GM23338 (cell line): ENCODE measurements around the gene TMEM44. TPM values are rescaled to one million over a fixed set of nuclear protein-coding genes. Genes with fewer than 3 reads are reported as not detected.

Experiments
- ATAC-seq: fragments of 200-7000 bp; cut with Tn5 transposase; 3 replicates; pipeline ENCODE4 v1.9.1; 2020
- DNase-seq: peaks from one replicate; pipeline ENCODE4 v3.0.0-alpha.2; 2015; ENCODE audit warnings: low spot score
- H2AFZ ChIP-seq: fragments of 200-600 bp; sonication (generic); 2 replicates; pipeline ENCODE4 v1.8.0; 2016; ENCODE audit warnings: antibody characterized with exemption, mild to moderate bottlenecking, moderate library complexity
- H3F3A ChIP-seq: fragments of 200-600 bp; sonication (generic); replicated peaks from 2 replicates; pipeline ENCODE4 v1.8.0; 2017; ENCODE audit warnings: antibody characterized with exemption, mixed run types, low read depth
- H3K27ac ChIP-seq: fragments of 200-600 bp; sonication (generic); 2 replicates; pipeline ENCODE4 v1.6.1; 2016; ENCODE audit warnings: low read depth
- H3K27me3 ChIP-seq: fragments of 200-600 bp; sonication (generic); 2 replicates; pipeline ENCODE4 v1.8.0; 2016; ENCODE audit warnings: mild to moderate bottlenecking, mixed run types, moderate library complexity; ENCODE audit not compliant: insufficient read depth
- H3K36me3 ChIP-seq: fragments of 200-600 bp; sonication (generic); 2 replicates; pipeline ENCODE4 v1.8.0; 2016; ENCODE audit warnings: mild to moderate bottlenecking; ENCODE audit not compliant: insufficient read depth
- H3K4me1 ChIP-seq: fragments of 200-600 bp; sonication (generic); 2 replicates; pipeline ENCODE4 v1.8.0; 2016; ENCODE audit warnings: mild to moderate bottlenecking, moderate library complexity; ENCODE audit not compliant: insufficient read depth
- H3K4me2 ChIP-seq: fragments of 200-600 bp; sonication (generic); 2 replicates; pipeline ENCODE4 v1.7.1; 2017; ENCODE audit warnings: mixed run types
- H3K4me3 ChIP-seq: fragments of 200-600 bp; sonication (generic); 2 replicates; pipeline ENCODE4 v1.6.1; 2016; ENCODE audit warnings: mixed run types
- H3K79me2 ChIP-seq: fragments of 200-600 bp; sonication (generic); replicated peaks from 2 replicates; pipeline ENCODE4 v1.8.0; 2017; ENCODE audit warnings: mild to moderate bottlenecking; ENCODE audit not compliant: insufficient read depth
- H3K9me2 ChIP-seq: fragments of 200-600 bp; sonication (generic); 2 replicates; pipeline ENCODE4 v1.8.0; 2017; ENCODE audit not compliant: insufficient read depth
- H4K20me1 ChIP-seq: fragments of 200-600 bp; sonication (generic); replicated peaks from 2 replicates; pipeline ENCODE4 v1.8.0; 2017; ENCODE audit warnings: mild to moderate bottlenecking; ENCODE audit not compliant: insufficient read depth
- H3K27ac Mint-ChIP-seq: 2 replicates; pipeline ENCODE4 v1.8.0; 2020; ENCODE audit warnings: inconsistent platforms, mild to moderate bottlenecking, moderate library complexity, mixed read lengths
- H3K27me3 Mint-ChIP-seq: 3 replicates; pipeline ENCODE4 v1.8.0; 2022; ENCODE audit warnings: low read depth, mild to moderate bottlenecking, moderate library complexity, mixed read lengths, inconsistent platforms; ENCODE audit not compliant: insufficient read depth, poor library complexity
- H3K36me3 Mint-ChIP-seq: 3 replicates; pipeline ENCODE4 v1.8.0; 2021; ENCODE audit warnings: low read depth, mild to moderate bottlenecking, inconsistent platforms, moderate library complexity, mixed read lengths
- H3K4me1 Mint-ChIP-seq: 3 replicates; pipeline ENCODE4 v1.8.0; 2020; ENCODE audit warnings: mild to moderate bottlenecking, inconsistent platforms, mixed read lengths
- H3K4me3 Mint-ChIP-seq: 3 replicates; pipeline ENCODE4 v1.8.0; 2021; ENCODE audit warnings: moderate library complexity, mild to moderate bottlenecking, inconsistent platforms, mixed read lengths
- H3K9me3 Mint-ChIP-seq: 3 replicates; pipeline ENCODE4 v1.8.0; 2020; ENCODE audit warnings: moderate library complexity, mild to moderate bottlenecking, inconsistent platforms, mixed read lengths
- CREB1 ChIP-seq: fragments of 250-450 bp; sonication (Bioruptor Pico); IDR thresholded peaks from 2 replicates; pipeline ENCODE4 v1.5.0; 2020; ENCODE audit warnings: low read depth, mild to moderate bottlenecking, moderate library complexity
- EZH2phosphoT487 ChIP-seq: fragments of 200-600 bp; sonication (generic); IDR thresholded peaks from one replicate; pipeline ENCODE4 v1.8.1; 2018; ENCODE audit warnings: antibody characterized with exemption; ENCODE audit not compliant: unreplicated experiment
- STAT1 ChIP-seq: IDR thresholded peaks from one replicate; pipeline ENCODE4 v1.6.1; 2016; ENCODE audit warnings: antibody characterized with exemption; ENCODE audit not compliant: unreplicated experiment
- ZNF114 ChIP-seq: fragments of 250-450 bp; sonication (Bioruptor Pico); IDR thresholded peaks from 2 replicates; pipeline ENCODE4 v1.5.0; 2020; ENCODE audit warnings: mild to moderate bottlenecking, moderate library complexity
- ZNF331 ChIP-seq: fragments of 250-450 bp; sonication (Bioruptor Pico); IDR thresholded peaks from 2 replicates; pipeline ENCODE4 v1.5.0; 2020; ENCODE audit warnings: low read depth, mild to moderate bottlenecking, moderate library complexity
- polyA plus RNA-seq: library from polyadenylated mRNA; unstranded; fragments of >200 nt; fragmentation: Nextera tagmentation; extraction: Ambion mirVana; gene quantifications from 2 replicates; pipeline ENCODE4 v1.2.1, GENCODE V29; 2016
- total RNA-seq: library from RNA; depleted of rRNA; stranded (reverse); fragments of >200 nt; shearing (Covaris generic); gene quantifications from 2 replicates; pipeline ENCODE4 v1.2.3, GENCODE V29; 2014
- TF ChIP-seq, protein P1 (sequence below): IDR thresholded peaks from one replicate; pipeline ENCODE4 v1.6.1; 2018; ENCODE audit warnings: antibody characterized with exemption; ENCODE audit not compliant: unreplicated experiment
- TF ChIP-seq, protein P2 (sequence below), 2 experiments: fragments of 200-600 bp in 1 of 2; sonication (generic) in 1 of 2; conservative IDR thresholded peaks; 2 replicates each; pipeline versions ENCODE4 v1.5.1 to v1.6.1; 2016 to 2017; ENCODE audit warnings: antibody characterized with exemption in 2 of 2, low read depth in 2 of 2, mild to moderate bottlenecking in 2 of 2, moderate library complexity in 1 of 2
- TF ChIP-seq, protein P3 (sequence below): fragments of 250-450 bp; sonication (Bioruptor Pico); IDR thresholded peaks from 2 replicates; pipeline ENCODE4 v1.5.0; 2020; ENCODE audit warnings: mild to moderate bottlenecking, moderate library complexity

Gene TMEM44
- total and polyA plus RNA-seq, 2 experiments from 2014 or later = 10.0 to 10.5 TPM

DNA sequence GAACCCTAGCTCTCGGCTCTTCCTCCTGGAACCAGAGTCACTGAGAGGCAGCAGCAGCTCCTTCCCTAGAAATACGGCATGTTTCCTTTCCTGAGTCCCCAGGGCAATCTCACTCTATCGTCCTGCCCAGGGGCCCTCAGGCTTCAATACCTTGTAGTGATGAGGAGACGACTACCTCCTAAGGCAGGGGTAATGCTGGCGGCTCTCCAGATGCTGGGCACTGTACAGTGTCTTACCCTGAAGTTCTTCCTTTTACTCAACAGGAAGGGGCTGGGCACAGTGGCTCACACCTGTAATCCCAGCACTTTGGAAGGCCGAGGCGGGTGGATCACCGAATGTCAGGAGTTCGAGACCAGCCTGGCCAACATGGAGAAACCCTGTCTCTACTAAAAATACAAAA is 13.5 kb downstream of the TMEM44 start:
- Mint-ChIP-seq H3K9me3 (no peaks in the 10 kb centered on the region), H3K27me3 (no peaks in the 10 kb centered on the region), H3K27ac (no peak overlapping the region; the same call in 1 of the 2 replicates), H3K4me3 (no peak overlapping the region), H3K4me1 (peaks cover 6% of the 10 kb centered on the region; the same call in 2 of the 3 replicates), H3K36me3 (peaks cover 7% of the 10 kb centered on the region; the same call in 2 of the 3 replicates)
- Histone ChIP-seq H4K20me1 (no peaks in the 10 kb centered on the region; the same call in 1 of the 2 replicates), H3K4me3 (no peak overlapping the region), H3K36me3 (no peaks in the 10 kb centered on the region), H3F3A (no peaks in the 10 kb centered on the region), H3K4me2 (no peak overlapping the region), H3K4me1 (no peaks in the 10 kb centered on the region), H3K9me2 (no peaks in the 10 kb centered on the region), H3K79me2 (no peaks in the 10 kb centered on the region), H3K27ac (no peak overlapping the region), H3K27me3 (no peaks in the 10 kb centered on the region), H2AFZ (no peak overlapping the region)
- no peak for DNase-seq
- TF ChIP-seq, protein P1, sequence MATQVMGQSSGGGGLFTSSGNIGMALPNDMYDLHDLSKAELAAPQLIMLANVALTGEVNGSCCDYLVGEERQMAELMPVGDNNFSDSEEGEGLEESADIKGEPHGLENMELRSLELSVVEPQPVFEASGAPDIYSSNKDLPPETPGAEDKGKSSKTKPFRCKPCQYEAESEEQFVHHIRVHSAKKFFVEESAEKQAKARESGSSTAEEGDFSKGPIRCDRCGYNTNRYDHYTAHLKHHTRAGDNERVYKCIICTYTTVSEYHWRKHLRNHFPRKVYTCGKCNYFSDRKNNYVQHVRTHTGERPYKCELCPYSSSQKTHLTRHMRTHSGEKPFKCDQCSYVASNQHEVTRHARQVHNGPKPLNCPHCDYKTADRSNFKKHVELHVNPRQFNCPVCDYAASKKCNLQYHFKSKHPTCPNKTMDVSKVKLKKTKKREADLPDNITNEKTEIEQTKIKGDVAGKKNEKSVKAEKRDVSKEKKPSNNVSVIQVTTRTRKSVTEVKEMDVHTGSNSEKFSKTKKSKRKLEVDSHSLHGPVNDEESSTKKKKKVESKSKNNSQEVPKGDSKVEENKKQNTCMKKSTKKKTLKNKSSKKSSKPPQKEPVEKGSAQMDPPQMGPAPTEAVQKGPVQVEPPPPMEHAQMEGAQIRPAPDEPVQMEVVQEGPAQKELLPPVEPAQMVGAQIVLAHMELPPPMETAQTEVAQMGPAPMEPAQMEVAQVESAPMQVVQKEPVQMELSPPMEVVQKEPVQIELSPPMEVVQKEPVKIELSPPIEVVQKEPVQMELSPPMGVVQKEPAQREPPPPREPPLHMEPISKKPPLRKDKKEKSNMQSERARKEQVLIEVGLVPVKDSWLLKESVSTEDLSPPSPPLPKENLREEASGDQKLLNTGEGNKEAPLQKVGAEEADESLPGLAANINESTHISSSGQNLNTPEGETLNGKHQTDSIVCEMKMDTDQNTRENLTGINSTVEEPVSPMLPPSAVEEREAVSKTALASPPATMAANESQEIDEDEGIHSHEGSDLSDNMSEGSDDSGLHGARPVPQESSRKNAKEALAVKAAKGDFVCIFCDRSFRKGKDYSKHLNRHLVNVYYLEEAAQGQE = no peak
- TF ChIP-seq ZNF331 (no peak), EZH2phosphoT487 (no peak), STAT1 (no peak), CREB1 (no peak), ZNF114 (CRISPR knock-in tag) (no peak)
- TF ChIP-seq, protein P2, sequence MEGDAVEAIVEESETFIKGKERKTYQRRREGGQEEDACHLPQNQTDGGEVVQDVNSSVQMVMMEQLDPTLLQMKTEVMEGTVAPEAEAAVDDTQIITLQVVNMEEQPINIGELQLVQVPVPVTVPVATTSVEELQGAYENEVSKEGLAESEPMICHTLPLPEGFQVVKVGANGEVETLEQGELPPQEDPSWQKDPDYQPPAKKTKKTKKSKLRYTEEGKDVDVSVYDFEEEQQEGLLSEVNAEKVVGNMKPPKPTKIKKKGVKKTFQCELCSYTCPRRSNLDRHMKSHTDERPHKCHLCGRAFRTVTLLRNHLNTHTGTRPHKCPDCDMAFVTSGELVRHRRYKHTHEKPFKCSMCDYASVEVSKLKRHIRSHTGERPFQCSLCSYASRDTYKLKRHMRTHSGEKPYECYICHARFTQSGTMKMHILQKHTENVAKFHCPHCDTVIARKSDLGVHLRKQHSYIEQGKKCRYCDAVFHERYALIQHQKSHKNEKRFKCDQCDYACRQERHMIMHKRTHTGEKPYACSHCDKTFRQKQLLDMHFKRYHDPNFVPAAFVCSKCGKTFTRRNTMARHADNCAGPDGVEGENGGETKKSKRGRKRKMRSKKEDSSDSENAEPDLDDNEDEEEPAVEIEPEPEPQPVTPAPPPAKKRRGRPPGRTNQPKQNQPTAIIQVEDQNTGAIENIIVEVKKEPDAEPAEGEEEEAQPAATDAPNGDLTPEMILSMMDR (conservative IDR thresholded peaks at IDR 0.05; ENCODE audit: low read depth in 2 of 2) = no peak
- TF ChIP-seq, protein P3, sequence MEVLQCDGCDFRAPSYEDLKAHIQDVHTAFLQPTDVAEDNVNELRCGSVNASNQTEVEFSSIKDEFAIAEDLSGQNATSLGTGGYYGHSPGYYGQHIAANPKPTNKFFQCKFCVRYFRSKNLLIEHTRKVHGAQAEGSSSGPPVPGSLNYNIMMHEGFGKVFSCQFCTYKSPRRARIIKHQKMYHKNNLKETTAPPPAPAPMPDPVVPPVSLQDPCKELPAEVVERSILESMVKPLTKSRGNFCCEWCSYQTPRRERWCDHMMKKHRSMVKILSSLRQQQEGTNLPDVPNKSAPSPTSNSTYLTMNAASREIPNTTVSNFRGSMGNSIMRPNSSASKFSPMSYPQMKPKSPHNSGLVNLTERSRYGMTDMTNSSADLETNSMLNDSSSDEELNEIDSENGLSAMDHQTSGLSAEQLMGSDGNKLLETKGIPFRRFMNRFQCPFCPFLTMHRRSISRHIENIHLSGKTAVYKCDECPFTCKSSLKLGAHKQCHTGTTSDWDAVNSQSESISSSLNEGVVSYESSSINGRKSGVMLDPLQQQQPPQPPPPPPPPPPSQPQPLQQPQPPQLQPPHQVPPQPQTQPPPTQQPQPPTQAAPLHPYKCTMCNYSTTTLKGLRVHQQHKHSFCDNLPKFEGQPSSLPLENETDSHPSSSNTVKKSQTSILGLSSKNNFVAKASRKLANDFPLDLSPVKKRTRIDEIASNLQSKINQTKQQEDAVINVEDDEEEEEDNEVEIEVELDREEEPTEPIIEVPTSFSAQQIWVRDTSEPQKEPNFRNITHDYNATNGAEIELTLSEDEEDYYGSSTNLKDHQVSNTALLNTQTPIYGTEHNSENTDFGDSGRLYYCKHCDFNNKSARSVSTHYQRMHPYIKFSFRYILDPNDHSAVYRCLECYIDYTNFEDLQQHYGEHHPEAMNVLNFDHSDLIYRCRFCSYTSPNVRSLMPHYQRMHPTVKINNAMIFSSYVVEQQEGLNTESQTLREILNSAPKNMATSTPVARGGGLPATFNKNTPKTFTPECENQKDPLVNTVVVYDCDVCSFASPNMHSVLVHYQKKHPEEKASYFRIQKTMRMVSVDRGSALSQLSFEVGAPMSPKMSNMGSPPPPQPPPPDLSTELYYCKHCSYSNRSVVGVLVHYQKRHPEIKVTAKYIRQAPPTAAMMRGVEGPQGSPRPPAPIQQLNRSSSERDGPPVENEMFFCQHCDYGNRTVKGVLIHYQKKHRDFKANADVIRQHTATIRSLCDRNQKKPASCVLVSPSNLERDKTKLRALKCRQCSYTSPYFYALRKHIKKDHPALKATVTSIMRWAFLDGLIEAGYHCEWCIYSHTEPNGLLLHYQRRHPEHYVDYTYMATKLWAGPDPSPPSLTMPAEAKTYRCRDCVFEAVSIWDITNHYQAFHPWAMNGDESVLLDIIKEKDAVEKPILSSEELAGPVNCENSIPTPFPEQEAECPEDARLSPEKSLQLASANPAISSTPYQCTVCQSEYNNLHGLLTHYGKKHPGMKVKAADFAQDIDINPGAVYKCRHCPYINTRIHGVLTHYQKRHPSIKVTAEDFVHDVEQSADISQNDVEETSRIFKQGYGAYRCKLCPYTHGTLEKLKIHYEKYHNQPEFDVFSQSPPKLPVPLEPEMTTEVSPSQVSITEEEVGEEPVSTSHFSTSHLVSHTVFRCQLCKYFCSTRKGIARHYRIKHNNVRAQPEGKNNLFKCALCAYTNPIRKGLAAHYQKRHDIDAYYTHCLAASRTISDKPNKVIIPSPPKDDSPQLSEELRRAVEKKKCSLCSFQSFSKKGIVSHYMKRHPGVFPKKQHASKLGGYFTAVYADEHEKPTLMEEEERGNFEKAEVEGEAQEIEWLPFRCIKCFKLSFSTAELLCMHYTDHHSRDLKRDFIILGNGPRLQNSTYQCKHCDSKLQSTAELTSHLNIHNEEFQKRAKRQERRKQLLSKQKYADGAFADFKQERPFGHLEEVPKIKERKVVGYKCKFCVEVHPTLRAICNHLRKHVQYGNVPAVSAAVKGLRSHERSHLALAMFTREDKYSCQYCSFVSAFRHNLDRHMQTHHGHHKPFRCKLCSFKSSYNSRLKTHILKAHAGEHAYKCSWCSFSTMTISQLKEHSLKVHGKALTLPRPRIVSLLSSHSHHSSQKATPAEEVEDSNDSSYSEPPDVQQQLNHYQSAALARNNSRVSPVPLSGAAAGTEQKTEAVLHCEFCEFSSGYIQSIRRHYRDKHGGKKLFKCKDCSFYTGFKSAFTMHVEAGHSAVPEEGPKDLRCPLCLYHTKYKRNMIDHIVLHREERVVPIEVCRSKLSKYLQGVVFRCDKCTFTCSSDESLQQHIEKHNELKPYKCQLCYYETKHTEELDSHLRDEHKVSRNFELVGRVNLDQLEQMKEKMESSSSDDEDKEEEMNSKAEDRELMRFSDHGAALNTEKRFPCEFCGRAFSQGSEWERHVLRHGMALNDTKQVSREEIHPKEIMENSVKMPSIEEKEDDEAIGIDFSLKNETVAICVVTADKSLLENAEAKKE (CRISPR knock-in tag) = no peak
- no peak for ATAC-seq
